Nephron (organoid): ENCODE measurements around the gene CCDC192.

ENCODE experiments used
- H3K27ac Mint-ChIP-seq, 3 experiments: 2 replicates each; pipeline ENCODE4 v1.8.0; 2020; ENCODE audit warnings: mixed read lengths in 3 of 3, mild to moderate bottlenecking in 2 of 3, moderate library complexity in 1 of 3
- H3K27me3 Mint-ChIP-seq: 2 replicates; pipeline ENCODE4 v1.8.0; 2021; ENCODE audit warnings: low read depth, mild to moderate bottlenecking, moderate library complexity, mixed read lengths
- H3K36me3 Mint-ChIP-seq: 2 replicates; pipeline ENCODE4 v1.8.0; 2020; ENCODE audit warnings: low read depth, mixed read lengths
- H3K4me1 Mint-ChIP-seq: 2 replicates; pipeline ENCODE4 v1.8.0; 2020; ENCODE audit warnings: mixed read lengths
- H3K4me3 Mint-ChIP-seq, 3 experiments: 2 replicates each; pipeline ENCODE4 v1.8.0; 2020; ENCODE audit warnings: mild to moderate bottlenecking in 3 of 3, mixed read lengths in 3 of 3, moderate library complexity in 2 of 3
- H3K9me3 Mint-ChIP-seq: 2 replicates; pipeline ENCODE4 v1.8.0; 2020; ENCODE audit warnings: mixed read lengths
- TF ChIP-seq, protein P1 (sequence below), 3 experiments: fragments of 200-600 bp; sonication (generic); IDR thresholded peaks; one replicate each; pipeline ENCODE4 v1.5.0; 2021; ENCODE audit warnings: antibody characterized with exemption in 3 of 3; ENCODE audit not compliant: unreplicated experiment in 3 of 3

Gene CCDC192

DNA sequence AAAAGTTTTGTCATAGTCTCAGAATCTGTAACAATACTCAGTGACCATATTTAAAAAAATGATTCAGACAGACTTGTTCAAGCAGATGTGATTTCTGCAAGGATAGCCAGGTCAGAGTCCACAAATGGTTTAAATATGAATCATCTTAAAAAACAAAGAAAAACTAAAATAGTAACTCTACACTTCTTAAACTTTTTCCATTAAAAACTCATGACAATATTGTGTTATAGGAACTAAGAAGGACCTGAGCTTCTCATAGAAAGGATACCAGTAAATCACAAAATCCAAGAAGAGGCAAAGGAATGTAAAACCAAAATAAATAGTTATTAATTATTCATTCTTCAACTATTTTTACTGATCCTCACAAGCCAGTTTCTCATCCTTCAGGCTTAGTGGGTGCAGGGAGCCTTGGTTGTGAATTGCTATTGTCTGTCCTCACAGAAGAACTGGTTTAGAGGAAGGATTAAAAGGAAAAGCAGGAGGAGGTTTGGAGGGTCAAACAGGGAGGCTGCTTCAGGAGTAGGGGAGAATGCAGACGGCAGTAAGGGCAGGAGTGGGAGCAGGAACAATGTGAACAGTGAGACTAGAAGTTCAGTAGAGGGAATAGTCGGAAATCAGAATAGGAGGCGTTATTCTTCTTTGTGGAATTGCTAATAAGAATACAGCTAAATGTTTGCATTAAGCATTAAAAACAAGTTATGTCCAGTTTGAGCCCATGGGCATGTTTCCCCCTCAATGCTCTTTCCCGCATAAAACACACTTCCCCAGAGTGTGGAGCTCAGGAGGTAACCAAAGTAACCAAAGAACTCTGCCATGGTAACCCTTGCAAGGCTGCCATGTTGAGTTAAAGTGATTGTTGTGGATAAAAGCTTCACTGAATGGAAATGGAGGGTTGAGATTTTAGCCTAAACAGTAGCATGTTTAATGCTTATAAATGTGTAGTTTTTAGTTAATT is 110.7 kb downstream of the CCDC192 start:
- TF ChIP-seq, protein P1, sequence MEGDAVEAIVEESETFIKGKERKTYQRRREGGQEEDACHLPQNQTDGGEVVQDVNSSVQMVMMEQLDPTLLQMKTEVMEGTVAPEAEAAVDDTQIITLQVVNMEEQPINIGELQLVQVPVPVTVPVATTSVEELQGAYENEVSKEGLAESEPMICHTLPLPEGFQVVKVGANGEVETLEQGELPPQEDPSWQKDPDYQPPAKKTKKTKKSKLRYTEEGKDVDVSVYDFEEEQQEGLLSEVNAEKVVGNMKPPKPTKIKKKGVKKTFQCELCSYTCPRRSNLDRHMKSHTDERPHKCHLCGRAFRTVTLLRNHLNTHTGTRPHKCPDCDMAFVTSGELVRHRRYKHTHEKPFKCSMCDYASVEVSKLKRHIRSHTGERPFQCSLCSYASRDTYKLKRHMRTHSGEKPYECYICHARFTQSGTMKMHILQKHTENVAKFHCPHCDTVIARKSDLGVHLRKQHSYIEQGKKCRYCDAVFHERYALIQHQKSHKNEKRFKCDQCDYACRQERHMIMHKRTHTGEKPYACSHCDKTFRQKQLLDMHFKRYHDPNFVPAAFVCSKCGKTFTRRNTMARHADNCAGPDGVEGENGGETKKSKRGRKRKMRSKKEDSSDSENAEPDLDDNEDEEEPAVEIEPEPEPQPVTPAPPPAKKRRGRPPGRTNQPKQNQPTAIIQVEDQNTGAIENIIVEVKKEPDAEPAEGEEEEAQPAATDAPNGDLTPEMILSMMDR (IDR thresholded peaks at IDR 0.05; ENCODE audit: unreplicated experiment in 3 of 3) = no peak
- H3K27me3 Mint-ChIP-seq = no peaks in the 10 kb centered on the region
- H3K4me3 Mint-ChIP-seq = no peak overlapping the region
- peaks cover 20% of the 10 kb centered on the region for H3K4me1 Mint-ChIP-seq
- H3K36me3 Mint-ChIP-seq = no peaks in the 10 kb centered on the region
- peak overlapping the region; percentile 28 to 87 (median 35) for H3K27ac Mint-ChIP-seq
- H3K9me3 Mint-ChIP-seq = peaks cover 5% of the 10 kb centered on the region

DNA sequence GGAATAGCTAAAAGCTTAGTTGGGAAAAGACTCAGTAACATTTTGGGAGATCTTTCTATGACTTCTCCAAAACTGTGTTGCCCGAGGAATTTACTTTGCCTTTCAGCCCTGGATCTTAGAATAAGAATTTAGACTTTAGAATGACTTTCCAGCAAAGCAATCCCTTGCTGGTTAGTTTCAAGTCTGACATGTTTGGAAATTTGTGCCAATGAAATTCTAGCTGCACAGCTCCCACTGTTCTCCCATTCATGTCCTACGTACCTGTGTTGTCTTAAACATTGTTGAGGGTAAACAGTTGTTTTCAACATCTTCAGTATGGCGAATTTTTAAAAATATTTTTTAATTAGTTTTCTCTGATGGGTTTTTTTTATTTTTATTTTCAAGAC is 111.4 kb downstream of the CCDC192 start:
- Mint-ChIP-seq H3K27me3 (no peaks in the 10 kb centered on the region), H3K9me3 (peaks cover 5% of the 10 kb centered on the region), H3K36me3 (no peaks in the 10 kb centered on the region), H3K27ac (no peak overlapping the region), H3K4me3 (no peak overlapping the region), H3K4me1 (peaks cover 15% of the 10 kb centered on the region)
- TF ChIP-seq, protein P1 (IDR thresholded peaks at IDR 0.05; ENCODE audit: unreplicated experiment in 3 of 3) = no peak

DNA sequence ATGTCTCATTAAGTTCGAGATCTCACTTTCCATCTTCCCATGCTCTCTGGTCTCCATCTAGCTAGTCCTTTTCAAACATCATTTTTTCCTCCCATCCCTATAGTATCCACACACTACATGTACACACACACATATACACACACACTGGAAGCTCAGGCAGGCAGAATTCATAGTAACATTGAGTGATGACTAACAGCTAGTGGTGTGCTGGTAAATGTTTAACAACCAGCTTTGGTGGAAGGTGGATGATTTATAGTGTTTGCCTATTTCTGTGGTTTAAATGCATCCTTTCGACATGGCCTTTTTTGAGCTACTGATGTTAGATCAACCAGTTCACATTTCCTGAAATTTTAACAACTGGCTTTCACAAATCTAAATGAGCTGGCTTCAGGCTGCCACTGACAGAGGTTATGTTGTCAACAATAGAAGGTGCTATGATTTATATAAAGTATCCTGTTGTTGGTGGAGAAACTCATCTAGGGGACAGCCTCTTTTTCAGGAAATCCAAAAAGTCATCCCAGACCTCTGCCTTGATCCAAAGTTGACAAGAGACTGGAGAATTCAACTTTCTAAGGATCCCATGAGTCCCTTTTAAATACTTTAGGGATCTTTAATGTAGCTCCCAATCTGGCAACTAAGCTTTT is 117.8 kb downstream of the CCDC192 start:
- Mint-ChIP-seq H3K36me3 (no peaks in the 10 kb centered on the region), H3K4me1 (peaks cover under 1% of the 10 kb centered on the region), H3K27ac (peak overlapping the region in 1 of 3 experiments; percentile 5), H3K27me3 (no peaks in the 10 kb centered on the region), H3K4me3 (no peak overlapping the region), H3K9me3 (peaks cover 3% of the 10 kb centered on the region)
- TF ChIP-seq, protein P1 (IDR thresholded peaks at IDR 0.05; ENCODE audit: unreplicated experiment in 3 of 3) = no peak

DNA sequence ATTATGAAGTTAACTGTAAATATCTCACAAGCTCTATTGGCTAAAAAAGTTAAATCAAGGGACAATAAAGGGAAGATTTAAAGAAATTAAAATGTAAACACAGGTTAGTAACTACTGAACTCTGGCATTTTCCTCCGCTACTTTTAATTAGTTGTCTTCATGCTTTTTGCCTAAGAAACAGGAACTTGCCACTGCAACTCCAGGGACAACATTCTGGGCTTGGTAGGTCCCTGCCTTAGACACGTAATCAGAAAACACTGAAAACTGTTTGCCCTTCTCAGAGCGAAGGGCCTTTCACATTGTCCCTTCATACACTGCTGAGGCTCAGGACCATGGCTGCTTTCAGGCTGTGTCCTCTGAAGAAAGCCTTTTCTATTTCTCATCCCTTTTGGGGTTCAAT is 118.7 kb downstream of the CCDC192 start:
- no peaks in the 10 kb centered on the region for H3K27me3 Mint-ChIP-seq
- TF ChIP-seq, protein P1 (IDR thresholded peaks at IDR 0.05; ENCODE audit: unreplicated experiment in 3 of 3) = no peak
- peaks cover 3% of the 10 kb centered on the region for H3K9me3 Mint-ChIP-seq

DNA sequence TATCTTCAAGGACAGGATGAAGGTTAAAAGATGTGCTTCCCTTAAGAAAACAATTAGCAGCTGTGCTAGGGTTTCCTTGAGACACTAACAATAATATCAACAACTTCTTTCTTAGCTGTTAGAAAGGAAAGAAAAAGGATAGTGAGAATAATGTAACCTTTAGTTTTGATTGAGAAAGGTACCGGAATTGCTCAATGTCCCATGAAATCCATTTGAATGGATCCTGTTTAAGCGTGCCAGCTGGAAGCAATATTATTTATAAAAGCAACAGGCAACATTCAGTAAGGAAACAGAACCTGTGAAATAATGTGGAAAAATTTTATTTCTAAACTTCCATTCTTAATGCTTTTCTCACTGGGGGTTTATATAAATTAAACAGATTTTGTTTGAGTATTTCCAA is 120.9 kb downstream of the CCDC192 start:
- peaks cover 10% of the 10 kb centered on the region for H3K4me1 Mint-ChIP-seq
- no peaks in the 10 kb centered on the region for H3K9me3 Mint-ChIP-seq
- H3K4me3 Mint-ChIP-seq = no peak overlapping the region
- H3K27ac Mint-ChIP-seq = no peak overlapping the region
- TF ChIP-seq, protein P1 (IDR thresholded peaks at IDR 0.05; ENCODE audit: unreplicated experiment in 3 of 3) = no peak
- no peaks in the 10 kb centered on the region for H3K36me3 Mint-ChIP-seq
- no peaks in the 10 kb centered on the region for H3K27me3 Mint-ChIP-seq

More for the DNA sequence above, 118.7 kb downstream of the CCDC192 start:
- H3K4me1 Mint-ChIP-seq = peaks cover 4% of the 10 kb centered on the region
- H3K36me3 Mint-ChIP-seq = no peaks in the 10 kb centered on the region
- no peak overlapping the region for H3K27ac Mint-ChIP-seq
- no peak overlapping the region for H3K4me3 Mint-ChIP-seq
